K562 treated with DMSO at 1 percent for 24 hours (cell line): Measurements from ENCODE around the gene FUCA2. TPM values are rescaled to one million over a fixed set of nuclear protein-coding genes. Genes with fewer than 3 reads are reported as not detected.

ENCODE experiments used
- total RNA-seq: library from RNA; unstranded; fragments of 300-600 nt; gene quantifications from 2 replicates; pipeline ENCODE4 v1.2.3, GENCODE V29; 2022; ENCODE audit warnings: low read depth; ENCODE audit not compliant: insufficient read depth

The FUCA2 gene, protein sequence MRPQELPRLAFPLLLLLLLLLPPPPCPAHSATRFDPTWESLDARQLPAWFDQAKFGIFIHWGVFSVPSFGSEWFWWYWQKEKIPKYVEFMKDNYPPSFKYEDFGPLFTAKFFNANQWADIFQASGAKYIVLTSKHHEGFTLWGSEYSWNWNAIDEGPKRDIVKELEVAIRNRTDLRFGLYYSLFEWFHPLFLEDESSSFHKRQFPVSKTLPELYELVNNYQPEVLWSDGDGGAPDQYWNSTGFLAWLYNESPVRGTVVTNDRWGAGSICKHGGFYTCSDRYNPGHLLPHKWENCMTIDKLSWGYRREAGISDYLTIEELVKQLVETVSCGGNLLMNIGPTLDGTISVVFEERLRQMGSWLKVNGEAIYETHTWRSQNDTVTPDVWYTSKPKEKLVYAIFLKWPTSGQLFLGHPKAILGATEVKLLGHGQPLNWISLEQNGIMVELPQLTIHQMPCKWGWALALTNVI
- total RNA-seq, result 52.2 and 59.6 TPM in 2 replicates

DNA sequence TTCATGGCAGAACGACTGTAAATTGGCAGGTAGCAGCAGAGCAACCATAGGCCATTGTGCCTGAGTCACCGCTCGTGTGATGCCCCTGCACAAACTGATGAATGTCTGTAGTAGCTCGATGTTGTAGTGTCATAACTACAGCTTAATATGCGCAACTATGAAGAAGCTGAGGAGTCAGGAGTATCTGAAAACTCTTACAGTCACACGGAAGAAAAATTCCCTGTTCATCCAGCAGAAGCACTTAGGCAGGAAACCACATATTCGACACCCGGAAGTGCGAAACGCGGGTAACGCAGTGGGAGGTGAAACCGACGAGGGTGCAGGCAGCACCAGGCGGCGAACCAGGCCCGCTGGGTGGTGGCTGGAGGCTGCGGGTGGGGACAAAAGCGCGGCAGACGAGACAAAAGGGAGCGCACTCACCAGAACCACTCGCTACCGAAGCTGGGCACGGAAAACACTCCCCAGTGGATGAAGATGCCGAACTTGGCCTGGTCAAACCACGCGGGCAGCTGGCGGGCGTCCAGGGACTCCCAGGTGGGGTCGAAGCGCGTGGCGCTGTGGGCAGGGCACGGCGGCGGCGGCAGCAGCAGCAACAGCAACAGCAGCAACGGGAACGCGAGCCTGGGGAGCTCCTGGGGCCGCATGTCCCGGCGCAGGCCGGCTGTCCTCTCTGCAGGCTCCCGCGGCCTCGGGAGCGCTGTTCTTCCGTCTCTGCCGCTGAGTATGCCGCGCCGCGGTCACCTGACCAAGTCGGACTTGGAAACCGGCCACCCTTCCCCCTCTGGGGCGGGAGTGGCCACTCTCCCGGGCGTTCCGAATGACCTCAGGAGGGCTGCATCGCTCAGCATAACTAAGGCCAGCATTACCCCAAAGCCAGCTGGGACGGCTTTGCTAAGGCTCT, at the start of gene FUCA2:
FUCA2 (minus strand) TSS at position 730 of the 901 bp plus-strand sequence; CDS start at position 644, 86 bp downstream.

DNA sequence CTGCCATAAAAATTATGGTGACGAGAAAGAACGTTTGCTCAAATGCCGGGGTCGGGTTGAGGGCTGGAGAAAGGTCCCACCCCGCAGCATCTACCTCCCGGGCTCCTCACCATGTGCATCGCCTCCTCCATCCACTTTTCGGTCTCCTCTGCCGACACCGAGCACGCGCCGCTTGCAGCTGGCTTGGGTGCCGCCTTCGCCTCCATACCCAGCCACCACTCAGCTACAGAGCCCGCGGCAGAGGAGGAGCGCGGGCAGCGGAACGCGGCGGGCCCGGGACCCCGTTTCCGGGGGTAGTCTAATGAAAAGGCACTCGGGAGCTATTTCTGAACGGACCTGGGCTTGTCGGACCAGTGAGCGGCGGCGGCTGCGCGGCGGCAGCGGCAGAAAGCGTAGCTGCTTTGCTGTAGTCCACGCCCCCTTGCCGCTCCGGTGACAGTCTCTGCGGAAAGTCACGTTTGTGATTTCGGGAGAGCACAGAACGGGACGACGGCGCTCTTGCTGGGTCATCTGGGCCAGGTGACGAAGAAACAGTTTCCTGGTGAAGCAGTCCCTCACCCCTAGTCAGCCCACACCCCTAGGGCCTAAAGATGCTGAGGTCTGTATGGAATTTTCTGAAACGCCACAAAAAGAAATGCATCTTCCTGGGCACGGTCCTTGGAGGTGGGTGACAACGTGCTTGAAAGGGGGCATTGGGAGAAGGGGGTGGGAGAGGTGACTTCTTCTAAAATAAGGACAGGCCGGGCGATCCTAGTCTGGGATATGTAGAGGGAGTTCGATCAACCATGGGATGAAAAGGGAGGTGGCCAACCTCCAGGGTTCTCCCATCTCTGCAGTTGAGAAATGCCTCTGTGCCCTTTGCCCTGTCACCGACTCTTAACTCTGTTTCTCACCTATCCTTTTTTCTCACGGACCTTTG, 60.8 kb downstream of the FUCA2 start, which contains the start of the genes ADAT2 and PEX3:
ADAT2 (minus strand) TSS at position 243 of the 919 bp plus-strand sequence; CDS start at position 206, 37 bp downstream.
PEX3 (plus strand) TSS at position 353 of the 919 bp plus-strand sequence; CDS start at position 591, 238 bp downstream.

Other genes with a start within 250 kb of the FUCA2 start
- gene ADAT2, start 61.0 kb downstream of the FUCA2 start, total RNA-seq, result 2.4 and 3.8 TPM in 2 replicates
- 11.3 and 15.1 TPM in 2 replicates for gene PEX3, start 60.9 kb downstream of the FUCA2 start, total RNA-seq
- gene PHACTR2, start 166.2 kb upstream of the FUCA2 start, total RNA-seq, result 10.3 and 10.9 TPM in 2 replicates